ENCODE measurements around the gene PRSS23.

- TF ChIP-seq CTCF (IDR thresholded peaks at IDR 0.05), result no peak
- TF ChIP-seq POLR2AphosphoS5 (IDR thresholded peaks at IDR 0.05), result no peak
- TF ChIP-seq POLR2A (IDR thresholded peaks at IDR 0.05; ENCODE audit: low read depth), result no peak
- no peak for TF ChIP-seq EP300 (IDR thresholded peaks at IDR 0.05)
Measured at GRCh38 chr11:86802146-86802545, 1.8 kb downstream of the PRSS23 start.

Data from esophagus muscularis mucosa (tissue), 4 donors.